Measurements from ENCODE around the gene PKD1.
"Not testable (repeated sequence)": the region's sequence is repeated elsewhere in the genome, so short reads cannot be mapped to it uniquely, and the experiment has no call there.

PKD1 gene

GRCh38 chr16:2108446-2109270 is 27.0 kb downstream of the PKD1 start:
- not testable (repeated sequence) for H3K27me3 ChIP-seq (ENCODE audit: insufficient read depth, low read length); H3K9me3 ChIP-seq (ENCODE audit: insufficient read depth, low read depth, low read length); H3K27ac ChIP-seq (ENCODE audit: low read length); H3K4me3 ChIP-seq (ENCODE audit: low read length); H3K4me1 ChIP-seq (ENCODE audit: insufficient read depth, low read length); H3K36me3 ChIP-seq (ENCODE audit: insufficient read depth, low read depth, low read length); H3K9ac ChIP-seq (ENCODE audit: low read depth, low read length)

- not testable (repeated sequence) for H3K9ac ChIP-seq (ENCODE audit: low read depth, low read length); H3K4me3 ChIP-seq (ENCODE audit: low read length); H3K27ac ChIP-seq (ENCODE audit: low read length); H3K4me1 ChIP-seq (ENCODE audit: insufficient read depth, low read length); H3K9me3 ChIP-seq (ENCODE audit: insufficient read depth, low read depth, low read length); H3K36me3 ChIP-seq (ENCODE audit: insufficient read depth, low read depth, low read length); H3K27me3 ChIP-seq (ENCODE audit: insufficient read depth, low read length)
These were observed 27.9 kb downstream of the PKD1 start for GRCh38 chr16:2107791-2108125.

GRCh38 chr16:2107121-2107790 is 28.4 kb downstream of the PKD1 start:
- H3K27ac ChIP-seq (ENCODE audit: low read length); H3K4me1 ChIP-seq (ENCODE audit: insufficient read depth, low read length); H3K27me3 ChIP-seq (ENCODE audit: insufficient read depth, low read length); H3K36me3 ChIP-seq (ENCODE audit: insufficient read depth, low read depth, low read length); H3K4me3 ChIP-seq (ENCODE audit: low read length); H3K9ac ChIP-seq (ENCODE audit: low read depth, low read length); H3K9me3 ChIP-seq (ENCODE audit: insufficient read depth, low read depth, low read length): not testable (repeated sequence)

- H3K4me3 ChIP-seq (ENCODE audit: low read length); H3K27ac ChIP-seq (ENCODE audit: low read length); H3K4me1 ChIP-seq (ENCODE audit: insufficient read depth, low read length); H3K36me3 ChIP-seq (ENCODE audit: insufficient read depth, low read depth, low read length); H3K9me3 ChIP-seq (ENCODE audit: insufficient read depth, low read depth, low read length); H3K27me3 ChIP-seq (ENCODE audit: insufficient read depth, low read length); H3K9ac ChIP-seq (ENCODE audit: low read depth, low read length): not testable (repeated sequence)
These were observed 29.5 kb downstream of the PKD1 start for GRCh38 chr16:2106211-2106610.

- H3K36me3 ChIP-seq (ENCODE audit: insufficient read depth, low read depth, low read length) = not testable (repeated sequence)
These were observed 29.9 kb downstream of the PKD1 start for GRCh38 chr16:2105769-2106168.

GRCh38 chr16:2105291-2105690 is 30.4 kb downstream of the PKD1 start:
- not testable (repeated sequence) for H3K9me3 ChIP-seq (ENCODE audit: insufficient read depth, low read depth, low read length); H3K36me3 ChIP-seq (ENCODE audit: insufficient read depth, low read depth, low read length); H3K27ac ChIP-seq (ENCODE audit: low read length); H3K9ac ChIP-seq (ENCODE audit: low read depth, low read length); H3K4me3 ChIP-seq (ENCODE audit: low read length); H3K4me1 ChIP-seq (ENCODE audit: insufficient read depth, low read length); H3K27me3 ChIP-seq (ENCODE audit: insufficient read depth, low read length)

More at GRCh38 chr16:2105769-2106168, 29.9 kb downstream of the PKD1 start:
- not testable (repeated sequence) for H3K4me1 ChIP-seq (ENCODE audit: insufficient read depth, low read length); H3K27me3 ChIP-seq (ENCODE audit: insufficient read depth, low read length); H3K9ac ChIP-seq (ENCODE audit: low read depth, low read length); H3K9me3 ChIP-seq (ENCODE audit: insufficient read depth, low read depth, low read length); H3K27ac ChIP-seq (ENCODE audit: low read length); H3K4me3 ChIP-seq (ENCODE audit: low read length)

GRCh38 chr16:2104464-2104863 is 31.2 kb downstream of the PKD1 start:
- not testable (repeated sequence) for H3K4me3 ChIP-seq (ENCODE audit: low read length); H3K9ac ChIP-seq (ENCODE audit: low read depth, low read length); H3K27me3 ChIP-seq (ENCODE audit: insufficient read depth, low read length); H3K4me1 ChIP-seq (ENCODE audit: insufficient read depth, low read length); H3K9me3 ChIP-seq (ENCODE audit: insufficient read depth, low read depth, low read length); H3K36me3 ChIP-seq (ENCODE audit: insufficient read depth, low read depth, low read length); H3K27ac ChIP-seq (ENCODE audit: low read length)

- Histone ChIP-seq H3K9me3 (ENCODE audit: insufficient read depth, low read depth, low read length) (no peaks in the 10 kb centered on the region), H3K9ac (ENCODE audit: low read depth, low read length) (no peak overlapping the region), H3K4me1 (ENCODE audit: insufficient read depth, low read length) (no peaks in the 10 kb centered on the region), H3K27ac (ENCODE audit: low read length) (no peak overlapping the region), H3K27me3 (ENCODE audit: insufficient read depth, low read length) (no peaks in the 10 kb centered on the region), H3K4me3 (ENCODE audit: low read length) (no peak overlapping the region), H3K36me3 (ENCODE audit: insufficient read depth, low read depth, low read length) (0 out of 2 replicates have a peak, but pooled peaks cover 4% of the 10 kb centered on the region)
These were observed 33.2 kb downstream of the PKD1 start for GRCh38 chr16:2102471-2102870.

GRCh38 chr16:2101581-2101980 is 34.1 kb downstream of the PKD1 start:
- not testable (repeated sequence) for H3K4me3 ChIP-seq (ENCODE audit: low read length); H3K36me3 ChIP-seq (ENCODE audit: insufficient read depth, low read depth, low read length); H3K27me3 ChIP-seq (ENCODE audit: insufficient read depth, low read length); H3K9ac ChIP-seq (ENCODE audit: low read depth, low read length); H3K27ac ChIP-seq (ENCODE audit: low read length); H3K9me3 ChIP-seq (ENCODE audit: insufficient read depth, low read depth, low read length); H3K4me1 ChIP-seq (ENCODE audit: insufficient read depth, low read length)

GRCh38 chr16:2097689-2098088 is 38.0 kb downstream of the PKD1 start:
- H3K4me1 ChIP-seq (ENCODE audit: insufficient read depth, low read length); H3K27ac ChIP-seq (ENCODE audit: low read length); H3K9me3 ChIP-seq (ENCODE audit: insufficient read depth, low read depth, low read length); H3K9ac ChIP-seq (ENCODE audit: low read depth, low read length); H3K27me3 ChIP-seq (ENCODE audit: insufficient read depth, low read length); H3K4me3 ChIP-seq (ENCODE audit: low read length): not testable (repeated sequence)
- 0 out of 2 replicates have a peak, but pooled peaks cover 11% of the 10 kb centered on the region for H3K36me3 ChIP-seq (ENCODE audit: insufficient read depth, low read depth, low read length)

- H3K9me3 ChIP-seq (ENCODE audit: insufficient read depth, low read depth, low read length) = no peaks in the 10 kb centered on the region
- no peak overlapping the region for H3K9ac ChIP-seq (ENCODE audit: low read depth, low read length)
- no peak overlapping the region for H3K27ac ChIP-seq (ENCODE audit: low read length)
- 0 out of 2 replicates have a peak, but pooled peaks cover 9% of the 10 kb centered on the region for H3K36me3 ChIP-seq (ENCODE audit: insufficient read depth, low read depth, low read length)
- H3K27me3 ChIP-seq (ENCODE audit: insufficient read depth, low read length) = no peaks in the 10 kb centered on the region
- H3K4me1 ChIP-seq (ENCODE audit: insufficient read depth, low read length) = no peaks in the 10 kb centered on the region; the same call in 1 of the 2 replicates
- H3K4me3 ChIP-seq (ENCODE audit: low read length) = no peak overlapping the region
These were observed 38.7 kb downstream of the PKD1 start for GRCh38 chr16:2096853-2097595.
